Measurements from ENCODE around the gene PLA2G2E.
"Not testable (repeated sequence)": the region's sequence is repeated elsewhere in the genome, so short reads cannot be mapped to it uniquely, and the experiment has no call there.

Gene PLA2G2E, protein sequence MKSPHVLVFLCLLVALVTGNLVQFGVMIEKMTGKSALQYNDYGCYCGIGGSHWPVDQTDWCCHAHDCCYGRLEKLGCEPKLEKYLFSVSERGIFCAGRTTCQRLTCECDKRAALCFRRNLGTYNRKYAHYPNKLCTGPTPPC

DNA sequence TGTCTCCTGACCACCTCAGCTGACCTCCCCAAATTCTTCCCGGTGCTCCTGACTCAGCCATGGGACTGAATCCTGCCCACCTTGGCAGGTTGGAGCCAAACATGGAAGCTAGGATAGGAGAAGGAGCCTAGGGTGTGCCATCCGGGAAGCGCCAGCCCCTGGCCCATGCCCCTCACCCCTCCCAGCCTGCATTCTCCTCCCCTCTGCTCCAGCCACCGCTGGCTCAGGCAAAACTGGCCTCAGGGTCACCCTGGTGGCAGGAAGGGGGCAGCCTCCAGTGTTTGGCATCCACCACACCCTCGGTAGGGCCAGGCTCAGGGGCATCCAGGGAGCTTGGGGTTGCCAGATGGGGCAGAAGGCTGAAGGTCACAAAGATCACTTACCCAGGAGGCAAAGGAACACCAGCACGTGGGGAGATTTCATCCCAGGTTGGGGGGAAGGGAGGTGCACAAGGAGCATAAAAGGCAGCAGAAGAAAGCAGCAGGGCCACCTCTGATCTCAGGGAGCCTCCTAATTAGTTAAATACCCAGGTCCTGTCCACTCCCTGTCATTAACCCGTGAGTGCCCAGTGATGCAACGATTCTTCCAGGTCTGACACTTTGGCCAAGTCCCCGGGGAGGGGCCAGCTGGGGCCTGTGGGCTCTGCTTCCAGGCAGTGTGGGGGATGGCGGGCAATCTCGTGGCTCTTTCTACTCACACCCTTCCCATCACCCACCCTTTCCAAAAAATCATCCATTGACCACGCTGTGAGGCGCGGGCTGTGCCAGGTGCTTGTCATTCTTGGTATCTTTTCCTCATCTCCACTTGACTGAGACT is at the start of gene PLA2G2E:
PLA2G2E (minus strand) TSS at position 481 of the 816 bp plus-strand sequence; CDS start at position 423, 58 bp downstream.
- DNase-seq: no peak

DNA sequence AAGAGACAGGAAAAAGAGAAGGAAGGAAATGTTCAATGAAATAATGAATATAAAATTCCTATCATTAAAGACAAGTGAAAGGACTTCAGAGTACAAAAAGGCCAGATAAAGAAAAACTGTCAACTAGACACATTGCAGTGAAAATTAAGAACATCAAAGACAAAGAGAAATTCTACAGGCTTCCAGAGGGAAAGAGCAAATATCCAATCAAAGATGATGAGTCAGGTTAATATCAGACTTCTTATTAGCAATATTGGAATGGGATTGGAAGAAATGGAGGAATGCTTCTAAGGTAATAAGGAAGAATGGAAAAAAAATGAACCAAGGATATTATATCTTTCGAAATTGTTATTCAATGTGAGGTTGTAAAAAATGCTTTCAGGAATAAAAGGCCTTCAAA is 48.2 kb upstream of the PLA2G2E start:
- DNase-seq: no peak

DNA sequence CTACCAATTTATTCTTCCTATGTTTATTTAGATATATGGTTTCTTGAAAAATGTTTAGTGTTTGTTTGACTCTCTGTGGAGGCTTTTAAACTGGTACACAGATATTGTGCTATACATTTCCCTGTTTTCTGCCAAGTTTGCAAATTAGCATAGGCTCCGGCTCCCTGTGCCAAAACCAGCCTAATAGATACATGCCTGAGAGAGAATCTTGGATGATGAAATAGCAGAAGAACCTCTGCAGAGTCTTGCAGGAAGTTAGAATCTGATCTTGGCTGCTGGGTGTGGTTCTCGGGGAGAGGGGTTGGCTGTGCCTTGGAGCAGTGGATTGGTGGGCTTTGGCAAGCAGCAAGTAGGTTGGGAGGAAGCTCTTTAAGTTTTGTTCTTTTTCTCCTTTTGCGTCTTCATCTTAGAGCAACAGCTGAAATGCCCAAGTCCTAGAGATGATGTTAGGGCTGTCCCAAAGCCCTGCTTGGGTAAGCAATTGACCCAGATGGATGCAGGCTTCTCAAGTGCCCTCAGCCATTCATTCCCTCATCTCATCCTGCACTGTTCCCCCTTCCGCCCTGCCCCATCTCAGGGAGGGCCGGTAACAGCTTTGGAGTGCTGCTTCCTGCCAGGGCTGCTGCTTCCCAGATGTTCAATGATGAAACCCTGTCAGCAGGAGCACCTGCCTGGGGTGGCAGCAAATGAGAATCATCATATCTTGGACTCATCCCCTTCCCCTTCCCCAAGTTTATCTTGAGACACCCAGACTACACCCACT is 46.7 kb upstream of the PLA2G2E start:
- no peak for DNase-seq

DNA sequence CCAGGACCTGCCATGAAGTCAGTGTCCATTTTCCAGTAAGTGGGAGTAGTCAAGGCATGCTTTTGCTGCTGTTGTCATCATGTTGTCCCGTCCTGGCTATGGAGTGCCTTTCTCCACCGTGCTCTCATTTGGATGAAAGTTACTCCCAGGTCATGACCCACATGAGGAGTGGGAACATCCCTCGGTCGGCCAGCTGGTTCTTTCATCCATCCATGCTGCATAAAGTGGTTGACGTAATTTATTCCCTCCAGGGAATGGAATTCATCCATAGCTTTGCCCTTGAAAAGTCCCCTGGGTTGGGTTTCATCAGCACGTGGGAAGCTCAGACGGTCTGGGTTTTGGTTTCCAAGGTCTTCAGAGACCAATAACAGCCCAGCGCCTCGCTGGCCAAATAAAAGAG is 44.4 kb upstream of the PLA2G2E start:
- DNase-seq: no peak

DNA sequence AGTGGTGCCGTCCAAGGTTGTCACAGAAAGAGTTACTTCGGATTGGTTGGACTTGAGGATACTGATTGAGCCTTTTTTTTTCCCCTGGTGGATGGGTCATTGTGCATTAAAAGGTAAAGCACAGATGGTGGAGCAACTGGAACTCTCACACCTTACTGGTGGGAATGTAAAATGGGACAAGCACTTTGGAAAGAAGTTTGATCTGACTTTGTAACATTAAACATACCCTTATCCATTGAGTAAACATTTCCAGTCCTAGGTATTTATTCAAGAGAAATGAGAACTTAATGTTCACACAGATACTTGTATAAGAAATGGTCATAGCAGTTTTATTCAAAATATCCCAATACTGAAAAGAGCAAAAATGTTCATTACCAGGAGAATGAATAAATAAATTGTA is 41.1 kb upstream of the PLA2G2E start:
- DNase-seq: no peak

DNA sequence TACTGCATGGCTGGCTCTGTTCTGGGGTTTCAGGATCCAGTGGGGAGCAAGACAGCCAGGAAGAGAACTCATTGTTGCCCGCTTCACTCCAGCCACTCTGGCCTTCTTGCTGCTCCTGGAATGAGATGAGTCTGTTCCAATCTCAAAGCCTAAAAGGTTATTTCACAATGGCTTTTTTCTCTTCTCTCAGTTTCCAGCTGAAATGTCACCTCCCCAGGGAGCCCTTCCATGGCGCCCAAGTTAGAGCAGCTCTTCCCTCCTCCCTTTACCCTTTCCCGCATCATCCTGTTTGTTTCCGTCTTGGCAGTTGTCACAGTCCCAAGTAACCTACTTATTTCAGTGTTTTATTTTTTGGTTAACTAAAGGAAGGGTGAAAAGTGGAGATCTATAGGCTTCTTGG is 40.2 kb upstream of the PLA2G2E start:
- no peak for DNase-seq

DNA sequence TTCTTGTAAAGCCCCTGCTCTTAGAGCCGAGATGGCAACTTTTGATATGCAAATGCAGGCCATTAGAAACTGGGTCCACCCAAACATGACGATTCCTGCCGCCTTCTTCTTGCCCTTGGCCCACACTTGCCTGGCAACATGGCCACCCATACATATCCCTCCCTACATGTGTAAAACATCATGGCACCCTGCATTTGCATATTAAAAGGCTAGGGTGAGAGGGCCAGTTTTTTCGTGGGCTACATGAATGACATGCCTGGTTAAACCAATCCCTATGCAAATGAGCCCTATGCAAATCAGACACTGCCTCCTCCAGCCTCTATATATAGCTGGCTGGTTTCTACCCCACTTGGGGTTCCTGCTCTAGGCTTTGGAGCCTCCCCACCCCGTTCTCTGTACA is 37.2 kb upstream of the PLA2G2E start:
- no peak for DNase-seq

DNA sequence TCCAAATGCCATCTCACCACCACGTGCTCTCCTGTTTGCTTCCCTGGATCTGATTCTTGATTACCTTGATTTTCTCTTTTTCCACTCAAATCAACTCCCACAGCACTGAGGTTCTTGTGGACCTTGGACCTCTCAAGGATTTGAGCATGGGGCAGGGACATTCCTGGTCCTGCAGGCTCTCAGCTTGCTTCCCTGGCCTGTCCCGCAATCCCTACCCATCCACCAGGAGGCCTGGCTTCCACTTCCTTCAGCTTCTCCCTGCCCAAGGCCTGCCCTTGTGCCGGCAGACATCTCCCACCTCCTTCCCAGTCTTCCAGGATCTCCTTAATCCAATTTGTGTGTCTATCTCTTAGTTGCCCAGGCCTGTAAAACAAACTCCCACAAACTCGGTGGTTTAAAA is 34.4 kb upstream of the PLA2G2E start:
- no peak for DNase-seq

DNA sequence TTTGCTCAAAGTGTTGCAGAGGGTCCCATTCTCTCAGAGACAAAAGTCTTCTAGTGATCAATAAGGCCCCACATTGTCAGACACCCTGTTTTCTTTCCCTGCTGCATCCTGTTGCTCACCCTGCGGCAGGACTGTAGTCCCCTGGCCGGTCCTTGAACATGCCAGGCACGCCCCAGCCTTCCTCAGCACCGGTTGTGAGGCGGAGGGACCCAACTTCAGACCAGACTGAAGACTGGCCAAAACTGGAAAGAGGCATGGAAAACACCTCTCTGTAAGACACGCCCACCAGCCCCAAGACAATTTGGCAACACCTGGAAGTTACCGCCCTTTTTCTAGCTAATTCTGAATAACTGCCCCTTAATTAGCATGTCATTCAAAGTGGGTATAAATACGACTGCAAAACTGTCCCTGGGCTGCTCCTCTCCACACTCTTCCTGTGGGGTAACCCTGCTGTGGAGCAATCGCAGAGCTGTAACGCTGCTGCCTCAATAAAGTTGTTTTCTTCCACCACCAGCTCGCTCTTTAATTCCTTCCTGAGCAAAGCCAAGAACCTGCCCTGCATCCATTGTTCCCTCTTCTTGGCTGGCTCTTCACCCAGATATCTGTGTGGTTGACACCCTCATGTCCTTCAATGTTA is 32.2 kb upstream of the PLA2G2E start:
- DNase-seq: no peak

DNA sequence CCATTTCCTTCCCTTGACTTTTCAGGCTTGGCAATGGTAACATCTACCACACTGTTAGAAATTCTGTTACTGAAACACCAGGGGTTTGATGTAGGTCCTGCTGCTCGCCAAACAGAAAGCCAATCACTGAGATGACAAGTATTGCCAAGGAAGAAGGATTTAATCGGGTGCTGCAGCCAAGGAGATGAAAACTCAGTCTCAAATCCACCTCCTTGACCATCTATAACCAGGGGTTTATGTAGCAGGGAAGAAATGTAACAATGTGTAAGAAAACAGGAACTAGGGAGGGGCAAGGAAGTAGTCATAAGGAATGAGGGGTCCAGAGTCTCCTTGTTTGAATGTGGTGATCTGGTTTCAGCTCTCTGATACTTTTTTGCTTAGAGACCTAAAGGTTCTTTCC is 30.6 kb upstream of the PLA2G2E start:
- no peak for DNase-seq

DNA sequence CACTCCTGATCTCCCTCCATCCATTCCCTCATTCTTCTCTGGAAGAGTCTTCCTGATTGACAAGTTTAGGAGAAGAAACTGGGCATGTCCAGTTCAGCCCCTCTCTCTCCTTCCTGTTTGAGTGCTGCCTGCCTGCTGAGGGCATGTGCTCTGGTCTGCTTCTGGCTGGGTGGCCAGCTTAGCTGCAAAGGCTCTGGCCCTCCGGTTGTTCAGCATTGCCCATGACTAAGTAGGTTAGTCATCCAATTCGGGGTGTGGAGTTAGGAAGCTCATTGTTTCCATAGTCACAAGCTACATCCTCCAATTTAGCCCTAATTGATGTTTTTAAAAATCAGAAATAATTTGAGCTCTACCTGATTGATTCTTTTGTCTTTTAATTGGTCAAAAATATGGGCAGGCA is 25.6 kb upstream of the PLA2G2E start:
- DNase-seq: no peak

DNA sequence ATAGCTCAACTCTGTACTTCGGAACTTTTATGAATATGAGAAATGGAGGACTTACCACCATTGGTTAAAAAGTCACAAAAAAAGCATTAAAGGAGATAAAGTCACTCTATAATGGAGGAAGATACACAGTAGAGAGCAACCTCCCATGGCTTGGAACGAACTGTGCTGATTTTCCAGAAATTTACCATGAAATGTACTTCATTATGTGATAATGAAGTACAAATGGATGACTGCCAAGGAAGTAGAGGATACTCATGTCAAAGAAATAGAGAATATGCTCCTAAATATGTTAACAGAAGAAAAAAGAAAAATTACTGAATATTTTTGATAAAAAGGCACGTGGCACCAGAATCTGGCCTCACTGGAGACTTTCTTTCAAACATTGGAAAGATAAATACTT is 23.6 kb upstream of the PLA2G2E start:
- DNase-seq: no peak

DNA sequence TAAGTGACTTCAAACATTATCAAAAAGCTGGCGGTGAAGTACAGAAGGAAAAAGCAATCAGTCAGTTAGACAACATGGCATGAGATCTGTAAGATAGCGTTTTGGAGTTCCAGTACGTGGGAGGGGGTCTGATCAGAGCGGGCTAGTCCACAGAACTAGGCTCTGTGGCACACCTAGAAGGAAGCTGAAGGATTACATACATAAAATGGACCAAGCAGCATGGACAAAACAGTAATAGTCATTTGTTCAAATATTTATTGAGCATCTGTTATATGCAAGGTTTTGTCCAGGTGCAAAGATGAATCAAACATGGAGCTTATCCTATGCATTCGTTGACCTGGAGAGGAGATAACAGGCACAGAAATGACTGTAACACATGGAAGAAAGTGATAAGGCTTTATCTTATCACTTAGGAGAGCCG is 22.9 kb upstream of the PLA2G2E start:
- DNase-seq: no peak

DNA sequence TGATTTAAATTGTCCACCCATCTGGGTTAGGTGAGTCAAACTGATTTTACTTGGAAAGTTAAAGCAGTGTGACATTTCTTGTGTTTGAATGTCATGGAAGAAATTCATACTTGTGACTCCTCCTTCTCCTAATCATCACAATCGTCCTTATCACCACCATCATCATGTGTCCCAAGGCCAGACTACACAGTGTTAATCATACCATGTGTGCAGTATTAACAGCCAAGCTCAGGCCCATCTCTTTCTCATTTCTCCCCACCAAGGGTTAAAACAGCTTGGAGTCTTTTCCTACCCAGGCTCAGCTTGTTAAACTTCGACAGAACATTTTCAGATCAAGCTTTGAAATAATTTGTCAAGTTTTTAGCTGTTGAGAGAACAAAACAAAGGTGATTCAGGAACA is 22.5 kb upstream of the PLA2G2E start:
- DNase-seq: no peak

DNA sequence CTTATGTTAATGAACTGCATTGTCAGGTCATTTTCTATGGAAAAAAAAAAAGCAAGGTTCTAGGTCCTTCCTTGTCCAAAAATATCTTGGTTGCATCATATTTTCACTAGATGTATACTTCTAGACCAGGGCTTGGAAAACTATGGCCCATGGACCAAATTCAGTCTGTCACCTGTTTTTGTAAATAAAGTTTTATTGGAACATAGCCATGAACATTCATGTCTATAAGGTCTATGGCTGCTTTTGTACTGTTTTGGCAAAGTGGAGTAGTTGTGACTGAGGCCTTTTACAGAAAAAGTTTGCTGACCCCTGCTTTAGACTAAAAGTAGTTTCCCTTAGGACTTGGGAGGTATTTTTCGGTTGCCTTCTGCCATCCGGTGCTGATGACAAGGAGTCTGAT is 19.2 kb upstream of the PLA2G2E start:
- no peak for DNase-seq

DNA sequence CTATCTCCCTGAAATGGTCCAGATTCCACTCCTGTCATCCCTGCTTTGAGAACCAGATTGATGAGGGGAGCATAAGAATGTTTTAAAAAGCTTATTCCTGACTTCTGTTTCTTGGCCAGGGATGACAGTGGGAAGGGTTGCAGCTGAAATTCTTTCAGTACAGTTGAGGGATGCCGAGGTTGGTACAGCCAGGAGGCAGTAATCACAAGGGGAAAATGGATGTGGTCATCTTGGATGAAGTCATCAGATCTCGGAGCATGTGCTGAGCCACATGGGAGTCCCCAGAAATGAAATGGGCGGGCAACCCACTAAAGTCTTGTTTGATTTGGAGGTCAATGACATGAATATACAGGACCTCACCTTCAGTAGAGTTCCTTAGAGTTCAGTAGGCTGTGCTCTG is 18.7 kb upstream of the PLA2G2E start:
- DNase-seq: no peak

DNA sequence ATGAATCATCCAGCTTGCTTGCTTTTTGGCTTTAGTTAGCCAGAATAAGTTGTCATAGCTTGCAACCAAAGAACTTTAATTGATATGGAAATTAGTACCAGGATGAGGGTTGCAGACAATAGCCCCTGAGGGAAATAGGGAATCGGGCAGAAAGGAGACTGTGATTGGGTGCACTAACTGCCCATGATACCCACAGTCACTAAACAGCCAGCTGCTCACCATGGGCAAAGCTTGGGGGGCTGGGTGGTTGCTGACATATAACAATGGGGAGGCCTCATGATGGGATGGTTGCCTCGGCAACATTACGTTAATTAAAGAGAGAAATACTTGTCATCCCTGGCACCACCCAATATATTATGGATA is 17.8 kb upstream of the PLA2G2E start:
- no peak for DNase-seq

DNA sequence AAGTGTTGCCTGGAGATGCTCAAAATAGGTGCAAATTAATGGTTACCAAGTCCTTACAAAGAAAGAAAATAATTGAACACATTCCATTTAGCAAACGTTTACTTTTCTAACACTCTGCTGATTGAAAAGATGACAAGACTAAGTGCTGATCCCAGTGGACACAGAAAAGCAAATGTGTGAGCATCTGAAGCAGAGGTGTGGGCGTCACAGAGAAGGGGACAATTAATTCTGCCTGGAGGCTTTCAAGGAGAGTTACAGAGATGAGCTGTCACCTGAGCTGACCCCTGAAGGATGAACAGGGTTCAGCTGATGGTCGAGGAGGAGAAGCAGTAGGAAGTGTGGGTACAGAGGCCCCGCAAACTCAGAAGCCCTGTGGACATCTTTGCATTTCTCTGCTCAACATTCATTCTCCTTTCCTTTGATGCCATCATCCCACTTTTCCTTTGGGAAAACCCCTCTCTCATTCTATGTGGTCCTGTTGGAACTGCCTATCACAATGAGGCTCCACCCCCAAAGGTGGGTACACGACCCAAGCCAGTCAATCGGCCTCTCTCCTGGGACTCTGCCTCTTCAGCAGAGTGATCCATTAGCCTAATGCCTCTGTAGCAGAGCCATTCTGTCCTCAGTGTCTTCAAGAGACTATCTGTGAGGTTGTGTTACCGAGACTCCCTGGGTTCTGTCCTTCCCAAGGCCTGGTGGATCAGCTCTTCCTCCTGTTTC is 17.2 kb upstream of the PLA2G2E start:
- DNase-seq: no peak

DNA sequence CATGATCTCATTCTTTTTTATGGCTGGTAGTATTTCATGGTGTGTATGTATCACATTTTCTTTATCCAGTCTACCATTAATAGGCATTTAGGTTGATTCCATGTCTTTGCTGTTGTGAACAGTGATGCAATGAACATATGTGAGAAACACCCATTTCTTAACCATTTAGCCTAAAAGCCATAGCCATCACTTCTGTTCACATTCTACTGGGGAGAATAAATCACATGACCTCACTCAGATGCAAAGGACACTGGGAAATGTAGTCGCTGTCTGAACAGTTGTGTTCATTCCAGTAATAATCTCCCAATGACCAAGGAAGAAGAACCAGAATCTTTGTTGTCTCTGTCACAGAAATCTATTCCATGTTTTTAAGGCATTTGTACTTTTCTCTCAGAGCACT is 15.1 kb upstream of the PLA2G2E start:
- DNase-seq: no peak

DNA sequence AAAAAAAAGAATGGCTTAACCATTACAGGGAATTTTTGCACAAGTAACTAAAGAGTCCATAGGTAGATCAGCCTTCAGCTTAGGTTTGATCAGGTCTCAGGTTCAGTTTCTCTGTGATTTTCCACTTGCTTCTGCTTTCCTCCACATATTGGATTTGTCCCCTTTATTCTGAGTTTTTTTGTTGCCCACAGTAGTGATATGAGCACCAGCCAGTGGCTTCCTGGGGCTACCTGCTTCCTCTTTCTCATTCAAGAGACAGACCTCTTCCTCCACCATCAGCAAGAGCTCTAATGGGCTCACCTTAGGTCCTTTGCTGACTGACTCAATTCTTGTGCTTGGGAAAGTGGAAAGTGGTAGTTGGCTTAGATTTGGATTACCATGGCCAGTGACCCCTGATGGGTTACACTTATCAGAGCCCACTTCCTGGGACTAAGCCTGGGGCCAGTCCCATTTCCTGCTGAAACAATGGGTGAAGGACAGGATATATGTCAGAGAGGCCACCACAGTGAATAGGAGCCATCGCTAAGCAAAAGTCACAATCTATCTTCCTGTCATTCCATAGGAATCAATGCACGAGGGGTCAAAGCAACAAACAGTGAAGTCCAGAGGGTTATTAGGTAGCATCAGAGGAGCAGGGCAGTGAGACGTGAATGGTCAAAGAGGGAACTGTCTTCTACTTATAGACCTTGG is 12.8 kb upstream of the PLA2G2E start:
- DNase-seq: no peak

DNA sequence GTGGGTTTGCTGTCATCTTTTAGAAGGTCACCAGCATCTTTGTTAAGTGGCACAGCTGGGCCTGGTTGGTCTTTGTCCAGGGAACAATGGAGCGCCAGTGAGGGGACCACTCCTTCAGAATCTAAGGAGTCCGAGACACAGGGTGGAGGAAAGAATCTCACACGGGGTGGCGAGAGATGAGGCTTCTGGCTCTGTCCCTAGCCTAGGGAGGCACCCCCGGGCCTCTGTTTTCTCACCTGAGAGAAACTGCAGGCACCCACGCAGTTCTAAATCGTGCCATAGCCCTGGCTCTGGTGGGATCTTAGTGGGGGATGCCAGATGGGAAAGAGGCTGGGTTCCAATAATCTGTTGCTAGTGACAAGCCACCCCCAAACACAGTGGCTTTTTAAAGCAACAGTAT is 10.9 kb upstream of the PLA2G2E start:
- DNase-seq: no peak

DNA sequence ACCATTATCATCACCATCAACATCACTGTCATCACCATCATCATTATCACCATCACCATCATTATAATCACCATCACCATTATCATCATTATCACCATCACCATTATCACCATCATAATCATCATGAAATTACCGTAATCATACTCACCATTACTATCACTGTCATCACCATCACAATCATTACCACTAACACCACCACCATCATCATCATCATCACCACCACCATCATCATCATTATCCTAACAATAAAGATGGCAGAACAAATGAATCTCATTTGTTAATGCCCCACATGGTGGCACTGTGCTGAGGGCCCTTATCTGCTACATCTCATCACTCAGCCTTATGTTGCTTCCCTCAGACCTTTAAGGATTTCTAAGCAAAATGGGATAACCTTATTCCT is 9.4 kb upstream of the PLA2G2E start:
- no peak for DNase-seq

DNA sequence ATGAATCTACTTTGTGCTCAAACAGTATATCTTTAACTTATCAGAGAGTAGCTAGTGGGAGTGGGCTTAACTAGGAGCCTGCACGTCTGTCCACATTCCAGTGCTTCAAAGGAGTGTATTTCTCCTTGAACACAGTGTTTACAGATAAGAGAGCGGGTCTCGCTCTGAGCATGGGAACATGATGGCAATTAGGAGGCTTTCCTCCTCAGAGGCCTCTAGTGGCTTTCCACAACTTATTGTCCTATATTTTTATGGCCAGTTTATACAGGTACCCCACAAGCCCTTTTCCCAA is 3.7 kb upstream of the PLA2G2E start:
- DNase-seq: not testable (repeated sequence)

All from hematopoietic multipotent progenitor cell treated with erythropoietin and hydrocortisone succinate and interleukin-3 and kit ligand, for 8 days (in vitro differentiated cells).